Caki2 (cell line): Measurements from ENCODE around the gene LRRC8D. TPM values are rescaled to one million over a fixed set of nuclear protein-coding genes. Genes with fewer than 3 reads are reported as not detected.

Experiments used
- DNase-seq: peaks from one replicate; pipeline ENCODE4 v3.0.0-alpha.2; 2015; ENCODE audit warnings: low read depth
- in situ Hi-C: cut with HindIII; loops from 2 replicates; pipeline ENCODE4 v1.10.0; 2016; ENCODE audit warnings: low sequenced_read_pairs, low pct_unique_long_range_greater_than_20kb, mixed read lengths
- total RNA-seq: library from RNA; depleted of rRNA; stranded (reverse); fragments of >200 nt; shearing (Covaris generic); gene quantifications from 2 replicates; pipeline ENCODE4 v1.2.3, GENCODE V29; 2014; ENCODE audit warnings: low replicate concordance

Gene LRRC8D
- total RNA-seq, 1 experiment from 2014 or later: 38.4 TPM

- no peak for DNase-seq
- in situ Hi-C loops: no loop called here
Measured at GRCh38 chr1:89882348-89883029, 61.7 kb downstream of the LRRC8D start.

- in situ Hi-C loops: no loop called here
- no peak for DNase-seq
Measured at GRCh38 chr1:89883030-89883379, 62.2 kb downstream of the LRRC8D start.

- in situ Hi-C loops: no loop called here
- DNase-seq: no peak
Measured at GRCh38 chr1:89884718-89885596, 64.1 kb downstream of the LRRC8D start.

GRCh38 chr1:89887270-89887669 lies 66.4 kb downstream of the LRRC8D start:
- in situ Hi-C loops: no loop called here
- DNase-seq: peak; percentile 30

GRCh38 chr1:89887713-89888112 lies 66.9 kb downstream of the LRRC8D start:
- DNase-seq: no peak
- in situ Hi-C loops: no loop called here

- peak; percentile 27 for DNase-seq
- in situ Hi-C loops: no loop called here
Measured at GRCh38 chr1:89888480-89889322, 67.9 kb downstream of the LRRC8D start.

GRCh38 chr1:89889323-89889615 lies 68.4 kb downstream of the LRRC8D start:
- in situ Hi-C loops: no loop called here
- no peak for DNase-seq

GRCh38 chr1:89890085-89890752 lies 69.4 kb downstream of the LRRC8D start:
- peak; percentile 93 for DNase-seq
- in situ Hi-C loops: no loop called here

GRCh38 chr1:89892816-89893215 lies 72.0 kb downstream of the LRRC8D start:
- in situ Hi-C loops: no loop called here
- DNase-seq: no peak

GRCh38 chr1:89894210-89895201 lies 73.7 kb downstream of the LRRC8D start:
- DNase-seq: no peak
- in situ Hi-C loops: no loop called here

GRCh38 chr1:89896105-89896942 lies 75.5 kb downstream of the LRRC8D start:
- DNase-seq: no peak
- in situ Hi-C loops: no loop called here

- in situ Hi-C loops: no loop called here
- no peak for DNase-seq
Measured at GRCh38 chr1:89897347-89898133, 76.7 kb downstream of the LRRC8D start.

GRCh38 chr1:89898150-89898549 lies 77.3 kb downstream of the LRRC8D start:
- no peak for DNase-seq
- in situ Hi-C loops: no loop called here

GRCh38 chr1:89898695-89899470 lies 78.1 kb downstream of the LRRC8D start:
- in situ Hi-C loops: no loop called here
- no peak for DNase-seq

GRCh38 chr1:89900323-89900722 lies 79.5 kb downstream of the LRRC8D start:
- DNase-seq: no peak
- in situ Hi-C loops: no loop called here
